ENCODE measurements around the gene GALNT10. TPM values are rescaled to one million over a fixed set of nuclear protein-coding genes. Genes with fewer than 3 reads are reported as not detected.

Gene GALNT10
- total and polyA plus RNA-seq, 12 donors = 3.1 to 19.0 (median 11.7) TPM

DNA sequence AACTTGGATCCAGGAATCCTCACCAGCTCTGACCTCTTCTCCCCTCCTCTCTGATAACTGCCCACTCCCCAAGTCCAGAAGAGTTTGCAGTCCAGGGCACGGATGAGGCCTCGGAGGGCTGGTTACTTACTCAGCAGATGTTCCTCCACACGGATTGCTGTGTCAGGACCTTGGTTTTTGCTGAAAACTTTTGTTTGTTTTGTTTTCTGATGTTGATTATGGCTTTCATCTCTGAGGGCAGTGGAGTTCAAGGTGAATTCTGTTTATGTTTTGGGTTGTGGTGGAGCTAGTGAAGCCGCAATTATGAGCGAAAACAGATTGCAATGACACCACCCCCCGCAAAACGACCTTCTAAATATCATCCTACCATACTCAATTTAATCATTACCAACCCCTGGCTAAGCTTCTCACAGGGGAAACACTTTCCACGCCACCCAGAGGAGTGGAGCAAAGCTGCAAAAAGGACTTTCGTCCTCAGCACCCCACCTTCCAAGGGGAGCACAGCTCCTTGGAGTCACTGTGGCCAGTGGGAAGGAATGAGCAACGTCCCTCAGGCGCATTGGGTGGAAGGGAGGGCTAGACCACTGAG lies 162.5 kb downstream of the GALNT10 start:
- TF ChIP-seq, protein P1, sequence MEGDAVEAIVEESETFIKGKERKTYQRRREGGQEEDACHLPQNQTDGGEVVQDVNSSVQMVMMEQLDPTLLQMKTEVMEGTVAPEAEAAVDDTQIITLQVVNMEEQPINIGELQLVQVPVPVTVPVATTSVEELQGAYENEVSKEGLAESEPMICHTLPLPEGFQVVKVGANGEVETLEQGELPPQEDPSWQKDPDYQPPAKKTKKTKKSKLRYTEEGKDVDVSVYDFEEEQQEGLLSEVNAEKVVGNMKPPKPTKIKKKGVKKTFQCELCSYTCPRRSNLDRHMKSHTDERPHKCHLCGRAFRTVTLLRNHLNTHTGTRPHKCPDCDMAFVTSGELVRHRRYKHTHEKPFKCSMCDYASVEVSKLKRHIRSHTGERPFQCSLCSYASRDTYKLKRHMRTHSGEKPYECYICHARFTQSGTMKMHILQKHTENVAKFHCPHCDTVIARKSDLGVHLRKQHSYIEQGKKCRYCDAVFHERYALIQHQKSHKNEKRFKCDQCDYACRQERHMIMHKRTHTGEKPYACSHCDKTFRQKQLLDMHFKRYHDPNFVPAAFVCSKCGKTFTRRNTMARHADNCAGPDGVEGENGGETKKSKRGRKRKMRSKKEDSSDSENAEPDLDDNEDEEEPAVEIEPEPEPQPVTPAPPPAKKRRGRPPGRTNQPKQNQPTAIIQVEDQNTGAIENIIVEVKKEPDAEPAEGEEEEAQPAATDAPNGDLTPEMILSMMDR (IDR thresholded peaks at IDR 0.05) = no peak
- Histone ChIP-seq H3K27me3 (no peaks in the 10 kb centered on the region), H3K27ac (no peak overlapping the region), H3K4me3 (no peak overlapping the region), H3K36me3 (no peaks in the 10 kb centered on the region), H3K9me3 (no peaks in the 10 kb centered on the region), H3K4me1 (peaks cover 0 to 21% (median 9%) of the 10 kb centered on the region in 9 donors)
- 90 to 96% methylated on average over 11 of the region's 11 CpGs for WGBS, 2 donors
- DNase-seq (no peak), ATAC-seq (no peak)
- intact Hi-C loops (cut with DNase I) = no loop called here

DNA sequence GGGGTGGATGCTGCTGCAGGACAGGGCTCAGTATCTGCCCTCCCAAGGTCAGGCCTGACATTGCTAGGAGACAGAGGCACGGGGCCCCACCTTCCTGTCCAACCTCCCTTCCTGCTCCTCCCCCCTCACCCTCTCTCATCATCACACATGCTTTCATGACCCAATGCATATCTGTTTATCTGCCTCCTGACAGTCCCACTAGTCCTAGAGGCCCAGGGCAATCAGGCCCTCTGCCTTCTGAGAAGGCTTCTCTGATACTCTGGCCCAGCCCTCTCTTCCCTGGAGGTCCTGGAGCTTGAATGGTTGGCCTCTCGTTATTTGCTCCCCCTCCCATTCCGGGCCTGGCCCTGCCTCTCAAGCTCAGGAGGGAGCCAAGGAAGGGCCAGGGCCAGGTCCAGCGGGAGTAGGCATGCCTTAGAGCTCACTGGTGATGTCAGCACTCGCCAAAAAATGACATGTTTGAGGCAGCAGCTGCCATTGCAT lies 164.6 kb downstream of the GALNT10 start:
- DNase-seq = peak; percentile 42 to 50
- no peaks in the 10 kb centered on the region for H3K36me3 ChIP-seq
- H3K4me1 ChIP-seq = peaks cover 0 to 27% (median 9%) of the 10 kb centered on the region in 9 donors
- no peak overlapping the region for H3K27ac ChIP-seq
- intact Hi-C loops (cut with DNase I) = no loop called here
- 46 to 56% methylated on average over 5 of the region's 5 CpGs for WGBS, 2 donors
- ATAC-seq = peak; percentile 57 to 89 (median 70)
- TF ChIP-seq, protein P1 (IDR thresholded peaks at IDR 0.05) = no peak
- no peaks in the 10 kb centered on the region for H3K27me3 ChIP-seq
- H3K4me3 ChIP-seq = no peak overlapping the region
- no peaks in the 10 kb centered on the region for H3K9me3 ChIP-seq

DNA sequence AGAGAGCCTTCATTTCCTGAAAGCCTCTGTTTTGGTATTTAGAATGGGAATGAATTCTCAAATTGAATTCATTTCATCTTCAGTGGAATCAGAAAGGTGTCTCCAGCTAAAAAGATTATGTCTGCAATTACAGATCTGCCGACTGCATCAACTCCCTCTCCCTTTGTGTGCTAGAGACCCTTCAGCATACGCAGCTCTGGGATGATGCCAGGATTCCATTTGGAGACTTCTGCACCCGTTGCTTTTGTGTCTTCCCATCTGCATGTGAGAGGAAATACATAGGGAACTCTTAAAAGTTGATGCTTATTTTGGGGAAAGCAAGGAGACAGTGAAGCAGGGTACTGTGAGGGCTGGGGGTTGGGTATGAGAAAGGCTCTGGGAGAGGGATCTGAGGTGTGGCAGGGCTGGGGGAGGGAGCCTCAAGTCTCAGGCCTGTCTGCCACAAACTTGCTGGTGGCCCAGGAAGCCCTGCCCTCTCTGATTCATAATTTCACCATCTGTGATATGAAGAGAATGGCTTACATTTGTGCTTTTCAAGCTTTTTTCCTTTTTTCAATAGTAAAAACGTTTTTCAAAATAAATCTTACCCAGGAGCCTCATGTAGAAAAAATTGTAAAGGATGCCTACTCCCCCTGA lies 165.6 kb downstream of the GALNT10 start:
- ATAC-seq (peak in 1 of 8 donors; percentile 38), DNase-seq (no peak)
- H3K9me3 ChIP-seq = no peaks in the 10 kb centered on the region
- H3K4me1 ChIP-seq = peaks cover 0 to 27% (median 9%) of the 10 kb centered on the region in 9 donors
- 54 to 65% methylated on average over 4 of the region's 4 CpGs for WGBS, 2 donors
- H3K36me3 ChIP-seq = no peaks in the 10 kb centered on the region
- H3K27ac ChIP-seq = no peak overlapping the region
- TF ChIP-seq, protein P1 (IDR thresholded peaks at IDR 0.05) = no peak
- H3K27me3 ChIP-seq = no peaks in the 10 kb centered on the region
- intact Hi-C loops (cut with DNase I) = no loop called here
- H3K4me3 ChIP-seq = no peak overlapping the region

DNA sequence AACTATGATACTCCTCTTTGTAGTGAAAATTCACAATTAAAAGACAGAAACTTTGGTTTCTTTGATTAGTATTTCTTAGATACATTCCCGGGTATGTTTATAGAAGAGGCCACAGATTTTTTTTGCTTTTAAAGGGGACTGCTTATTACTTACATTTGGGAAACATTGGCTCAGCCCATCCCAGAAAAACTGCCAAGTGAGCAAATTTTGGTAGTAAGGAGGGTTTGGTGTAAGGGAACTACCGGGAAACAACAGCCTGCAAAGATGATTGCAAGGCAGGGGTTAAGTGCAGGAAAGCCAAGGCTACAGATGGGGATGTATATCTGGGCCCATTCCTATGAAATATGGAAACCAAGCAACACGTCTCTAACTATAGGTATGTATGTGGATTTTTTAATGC lies 166.4 kb downstream of the GALNT10 start:
- intact Hi-C loops (cut with DNase I) = no loop called here
- TF ChIP-seq, protein P1 (IDR thresholded peaks at IDR 0.05) = no peak
- Histone ChIP-seq H3K4me3 (no peak overlapping the region), H3K27me3 (no peaks in the 10 kb centered on the region), H3K36me3 (no peaks in the 10 kb centered on the region), H3K27ac (no peak overlapping the region), H3K4me1 (peaks cover 0 to 27% (median 9%) of the 10 kb centered on the region in 9 donors), H3K9me3 (no peaks in the 10 kb centered on the region)
- ATAC-seq (no peak), DNase-seq (no peak)
- 87 to 95% methylated on average over 3 of the region's 3 CpGs for WGBS, 2 donors

All from heart right ventricle (tissue), 16 donors.